GM12864 (cell line): ENCODE data around the gene ALK.

ENCODE experiments used
- DNase-seq: peaks from one replicate; pipeline ENCODE4 v3.0.0-alpha.2; 2011; ENCODE audit warnings: low read depth
- H3K4me3 ChIP-seq: 2 replicates; pipeline ENCODE4 v1.5.1; 2011; ENCODE audit warnings: mild to moderate bottlenecking, low read depth, low read length, control low read depth
- CTCF ChIP-seq: IDR thresholded peaks from 2 replicates; pipeline ENCODE4 v1.5.1; 2011; ENCODE audit warnings: low read depth, mild to moderate bottlenecking, moderate library complexity, low read length, control low read depth, inconsistent platforms; ENCODE audit errors: missing control alignments

ALK gene

GRCh38 chr2:29723255-29724001 lies 198.0 kb downstream of the ALK start:
- no peak overlapping the region for H3K4me3 ChIP-seq
- no peak for TF ChIP-seq CTCF
- DNase-seq, result no peak

DNA sequence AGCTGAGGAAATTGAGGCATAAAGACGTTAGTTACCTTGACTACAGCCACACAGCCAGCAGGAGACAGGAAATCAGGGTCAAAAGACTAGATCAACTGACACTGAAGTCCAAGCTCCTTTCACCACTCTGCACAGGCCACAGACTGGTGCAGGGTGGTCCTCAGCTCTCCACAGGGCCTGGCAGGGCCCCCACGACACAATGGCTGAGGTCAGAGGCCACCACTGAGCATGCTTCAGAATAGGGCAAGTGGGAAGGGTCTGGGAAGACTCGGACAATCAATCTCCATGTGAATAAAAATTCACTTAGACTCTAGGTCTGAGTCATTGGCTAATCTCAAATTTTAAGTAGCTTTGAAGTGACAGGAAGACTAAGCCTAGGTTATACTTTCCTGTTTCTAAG lies 201.7 kb downstream of the ALK start:
- no peak for TF ChIP-seq CTCF
- H3K4me3 ChIP-seq, result no peak overlapping the region
- no peak for DNase-seq

DNA sequence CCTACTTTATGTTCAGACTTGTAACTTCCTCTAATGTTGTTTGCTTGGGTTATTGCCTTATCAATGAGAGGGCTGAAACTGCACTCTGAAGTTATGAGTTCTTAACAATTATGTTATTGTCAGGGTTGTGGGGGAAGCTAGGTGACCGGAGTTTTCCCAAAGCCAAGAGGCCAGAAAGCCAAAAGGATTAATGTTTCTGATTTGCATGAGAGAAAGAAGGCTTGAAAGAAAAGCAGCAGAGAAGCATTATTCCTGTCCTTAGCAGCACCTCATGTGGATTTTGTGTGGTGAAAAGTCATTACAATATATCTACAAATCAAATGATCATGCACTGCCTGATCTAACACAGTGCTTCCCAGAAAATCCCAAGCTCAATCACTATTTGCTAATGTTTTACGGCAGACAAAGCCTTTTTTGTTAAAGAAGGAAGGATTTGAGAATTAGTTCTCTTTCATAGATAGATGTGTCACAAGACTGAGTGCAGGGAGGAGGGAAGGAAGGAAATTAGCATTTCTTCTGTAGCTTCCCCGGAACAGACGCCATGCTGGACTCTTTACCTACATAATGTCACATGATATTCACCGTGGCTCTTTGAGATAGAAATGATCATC lies 203.2 kb downstream of the ALK start:
- H3K4me3 ChIP-seq, result no peak overlapping the region
- no peak for DNase-seq
- no peak for TF ChIP-seq CTCF

DNA sequence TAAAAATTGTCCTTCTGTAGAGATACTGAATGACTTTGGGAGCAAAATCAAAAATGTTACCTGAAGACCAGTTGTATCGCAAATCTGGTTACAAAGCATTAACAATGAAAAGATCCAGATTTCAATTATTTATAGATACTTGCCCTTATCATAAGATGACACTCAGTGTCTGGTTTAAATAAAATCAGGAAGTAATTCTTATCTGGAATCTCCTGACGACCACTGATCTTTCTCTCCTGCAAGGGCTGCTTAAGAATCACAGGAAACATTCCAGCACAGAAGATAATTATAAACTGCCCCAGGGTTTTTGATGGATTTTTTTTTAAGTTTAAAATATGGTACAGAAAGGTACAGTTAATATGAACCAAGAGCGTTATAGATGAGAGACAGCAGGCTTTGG lies 205.7 kb downstream of the ALK start:
- no peak overlapping the region for H3K4me3 ChIP-seq
- no peak for DNase-seq
- no peak for TF ChIP-seq CTCF

DNA sequence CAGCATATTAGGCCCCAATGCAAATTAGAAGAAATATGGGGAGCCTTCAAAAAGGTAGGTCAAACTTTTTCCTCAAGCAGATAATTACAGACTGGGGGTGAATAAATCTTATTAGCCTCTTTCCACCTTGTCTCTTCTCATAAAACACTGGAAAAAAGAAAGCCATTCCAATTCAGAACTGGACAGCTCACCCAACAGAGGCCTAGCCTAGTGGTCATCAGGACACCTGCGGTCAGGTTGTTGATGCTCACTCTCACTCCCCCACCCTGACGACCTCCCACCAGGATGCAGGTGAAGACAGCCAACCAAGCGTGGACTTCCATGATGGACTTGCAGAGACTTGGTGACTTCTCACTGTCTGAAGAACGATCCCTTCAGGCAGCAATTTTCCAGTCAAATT lies 207.1 kb downstream of the ALK start:
- DNase-seq, result no peak
- no peak overlapping the region for H3K4me3 ChIP-seq
- no peak for TF ChIP-seq CTCF

DNA sequence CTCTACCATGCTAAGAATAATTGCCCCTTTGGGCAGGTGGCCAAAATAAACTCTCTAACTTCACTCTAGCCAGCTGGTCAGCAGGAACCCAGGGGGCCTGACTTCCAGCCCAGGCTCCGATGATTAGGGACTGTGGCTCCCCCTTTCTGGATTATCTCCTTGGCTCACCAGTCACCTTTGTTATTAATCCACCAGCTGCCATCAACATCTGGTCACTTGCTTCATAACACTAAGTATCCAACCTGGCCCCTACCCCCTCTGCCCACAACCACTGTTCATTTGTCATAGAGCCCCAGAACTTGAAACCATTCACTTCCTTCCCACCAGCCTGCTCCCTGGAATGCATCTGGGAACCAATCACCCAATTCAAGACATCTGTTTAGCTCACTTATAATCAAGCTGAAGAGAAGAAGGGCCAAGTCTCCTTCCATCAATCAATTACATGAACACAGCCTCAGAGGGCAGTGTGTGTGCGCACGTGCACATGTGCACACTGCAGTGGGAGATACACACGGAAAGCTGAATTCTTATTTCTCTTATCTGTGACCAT lies 215.1 kb downstream of the ALK start:
- no peak overlapping the region for H3K4me3 ChIP-seq
- TF ChIP-seq CTCF, result no peak
- DNase-seq, result no peak
